HG02870 (cell line): Measurements from ENCODE around the gene RHBDL1.

ENCODE experiments used
- ATAC-seq: cut with Tn5 transposase; IDR thresholded peaks from one replicate; pipeline ENCODE4 v1.9.1; 2021; ENCODE audit warnings: mild to moderate bottlenecking, moderate library complexity; ENCODE audit not compliant: unreplicated experiment

Gene RHBDL1

DNA sequence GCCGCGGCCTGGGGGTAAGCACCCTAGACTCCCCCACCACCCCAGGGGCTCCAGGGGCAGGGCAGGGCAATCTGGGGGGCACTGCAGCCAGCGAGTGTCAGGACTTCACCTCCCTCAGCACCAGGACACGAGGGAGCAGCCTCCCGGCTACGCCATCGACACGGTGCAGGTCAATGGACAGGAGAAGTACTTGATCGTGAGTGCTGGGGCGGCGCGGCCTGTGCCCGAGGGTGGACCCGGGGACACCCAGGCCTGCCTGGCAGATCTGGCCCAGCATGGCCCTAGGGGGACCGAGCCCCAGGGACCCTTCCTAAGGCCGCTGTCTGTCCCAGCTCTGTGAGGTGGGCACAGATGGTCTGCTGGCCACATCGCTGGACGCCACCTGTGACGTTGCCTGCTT lies 3.1 kb upstream of the RHBDL1 start:
- ATAC-seq = no peak

DNA sequence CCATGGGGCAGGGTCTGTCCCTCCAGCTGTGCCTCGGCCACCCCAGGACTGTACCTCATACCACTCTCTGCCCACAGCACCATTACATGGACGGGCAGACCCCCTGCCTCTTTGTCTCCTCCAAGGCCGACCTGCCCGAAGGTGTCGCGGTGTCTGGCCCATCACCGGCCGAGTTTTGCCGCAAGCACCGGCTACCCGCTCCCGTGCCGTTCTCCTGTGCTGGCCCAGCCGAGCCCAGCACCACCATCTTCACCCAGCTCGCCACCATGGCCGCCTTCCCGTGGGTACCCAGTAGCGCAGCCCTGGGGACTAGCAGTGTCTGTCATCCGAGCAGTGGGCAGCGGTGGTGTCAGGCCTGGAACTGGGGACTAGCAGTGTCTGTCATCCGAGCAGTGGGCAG lies 2.6 kb upstream of the RHBDL1 start:
- ATAC-seq = no peak

DNA sequence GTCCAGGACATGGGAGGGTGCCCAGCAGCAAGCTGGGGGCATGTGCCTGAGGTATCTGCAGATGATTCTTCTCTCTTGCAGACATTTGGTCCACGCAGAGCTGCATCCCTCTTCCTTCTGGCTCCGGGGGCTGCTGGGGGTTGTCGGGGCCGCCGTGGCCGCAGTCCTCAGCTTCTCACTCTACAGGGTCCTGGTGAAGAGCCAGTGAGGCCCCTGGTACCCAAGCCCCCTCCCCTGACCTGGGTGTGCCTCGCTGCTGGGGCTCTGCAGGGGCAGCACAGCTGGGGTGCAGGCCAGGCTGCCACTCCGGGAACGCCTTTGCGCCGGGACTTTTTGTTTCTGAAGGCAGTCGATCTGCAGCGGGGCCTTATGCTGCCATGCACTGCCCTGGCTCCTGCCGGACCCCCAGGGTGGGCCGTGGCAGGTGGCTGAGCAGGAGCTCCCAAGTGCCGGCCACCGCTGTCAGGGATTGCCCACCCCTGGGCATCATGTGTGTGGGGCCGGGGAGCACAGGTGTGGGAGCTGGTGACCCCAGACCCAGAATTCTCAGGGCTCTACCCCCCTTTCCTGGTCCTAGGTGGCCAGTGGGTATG lies 2.0 kb upstream of the RHBDL1 start:
- no peak for ATAC-seq

DNA sequence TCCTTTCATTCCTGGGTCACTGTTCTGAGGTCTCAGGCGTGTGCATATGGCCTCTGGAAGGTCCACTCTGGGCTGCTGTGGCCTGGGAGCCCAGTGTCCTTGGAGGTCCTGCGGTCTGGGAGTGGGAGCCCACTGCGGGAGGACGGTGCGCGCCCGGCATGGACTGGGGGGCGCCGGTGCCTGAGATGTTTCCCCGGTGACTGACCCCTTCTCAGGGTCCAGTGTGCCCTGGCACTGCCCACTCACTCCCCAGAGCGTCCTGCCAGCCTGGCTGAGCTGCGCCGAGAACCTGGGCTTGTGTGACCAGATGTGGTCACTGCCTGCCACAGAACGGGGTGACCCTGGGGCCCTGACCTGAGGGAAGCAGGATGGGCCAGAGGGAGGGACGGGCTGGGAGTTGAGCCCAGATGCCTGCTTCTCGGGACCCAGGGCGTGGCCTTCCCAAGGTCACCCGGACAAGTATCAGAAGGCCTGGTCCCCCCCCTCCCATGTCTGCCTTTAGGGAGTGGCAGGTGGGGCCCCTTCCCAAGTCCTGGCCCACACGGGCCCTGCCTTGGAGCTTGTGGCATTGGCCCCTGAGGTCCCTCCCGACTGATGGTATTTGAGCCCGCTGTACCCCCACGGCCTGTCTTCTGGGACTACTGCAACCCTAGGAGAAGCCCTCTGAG lies 1.1 kb upstream of the RHBDL1 start:
- no peak for ATAC-seq

DNA sequence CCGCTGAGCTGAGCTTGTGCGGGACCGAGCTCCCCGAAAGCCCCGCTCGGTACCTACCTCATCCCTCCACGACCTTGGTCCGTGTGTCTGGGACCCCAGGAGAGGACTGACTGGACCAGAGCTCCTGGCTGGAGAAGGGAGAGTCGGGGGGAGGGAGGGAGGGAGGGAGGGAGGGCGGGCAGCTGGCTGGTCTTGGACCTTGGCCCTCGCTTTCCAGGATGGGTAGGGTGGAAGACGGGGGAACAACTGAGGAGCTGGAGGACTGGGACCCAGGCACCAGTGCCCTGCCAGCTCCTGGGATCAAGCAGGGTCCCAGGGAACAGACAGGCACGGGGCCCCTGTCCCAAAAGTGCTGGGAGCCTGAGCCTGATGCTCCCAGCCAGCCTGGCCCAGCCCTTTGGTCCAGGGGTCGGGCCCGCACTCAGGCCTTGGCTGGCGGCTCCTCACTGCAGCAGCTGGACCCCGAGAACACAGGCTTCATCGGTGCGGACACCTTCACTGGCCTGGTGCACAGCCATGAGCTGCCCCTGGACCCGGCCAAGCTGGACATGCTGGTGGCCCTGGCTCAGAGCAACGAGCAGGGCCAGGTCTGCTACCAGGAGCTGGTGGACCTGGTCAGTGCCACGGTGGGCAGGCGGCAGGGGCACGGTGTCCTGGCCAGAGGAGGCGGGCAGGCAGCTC lies 553 bp downstream of the RHBDL1 start:
- no peak for ATAC-seq

DNA sequence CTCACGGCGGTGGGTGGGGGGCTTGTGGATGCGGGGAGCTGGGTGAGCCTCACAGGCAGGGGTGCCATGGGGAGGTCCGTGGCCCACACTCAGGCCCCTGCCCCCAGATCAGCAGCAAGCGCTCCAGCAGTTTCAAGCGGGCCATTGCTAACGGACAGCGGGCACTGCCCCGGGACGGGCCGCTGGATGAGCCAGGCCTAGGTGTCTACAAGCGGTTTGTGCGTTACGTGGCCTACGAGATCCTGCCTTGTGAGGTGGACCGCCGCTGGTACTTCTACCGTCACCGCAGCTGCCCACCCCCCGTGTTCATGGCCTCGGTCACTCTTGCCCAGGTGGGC lies 1.1 kb downstream of the RHBDL1 start:
- no peak for ATAC-seq

DNA sequence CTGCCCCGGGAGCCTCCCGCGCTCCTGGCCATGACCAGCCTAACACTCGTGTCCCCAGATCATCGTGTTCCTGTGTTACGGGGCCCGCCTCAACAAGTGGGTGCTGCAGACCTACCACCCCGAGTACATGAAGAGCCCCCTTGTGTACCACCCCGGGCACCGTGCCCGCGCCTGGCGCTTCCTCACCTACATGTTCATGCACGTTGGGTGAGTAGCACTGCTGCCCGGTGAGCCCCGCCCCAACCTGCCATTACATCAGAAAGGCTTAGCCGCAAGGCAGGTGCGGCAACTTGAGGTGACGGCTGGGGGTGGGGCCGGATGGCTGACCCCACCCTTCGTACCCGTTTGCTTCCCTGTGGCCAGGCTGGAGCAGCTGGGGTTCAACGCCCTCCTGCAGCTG lies 1.4 kb downstream of the RHBDL1 start:
- no peak for ATAC-seq

DNA sequence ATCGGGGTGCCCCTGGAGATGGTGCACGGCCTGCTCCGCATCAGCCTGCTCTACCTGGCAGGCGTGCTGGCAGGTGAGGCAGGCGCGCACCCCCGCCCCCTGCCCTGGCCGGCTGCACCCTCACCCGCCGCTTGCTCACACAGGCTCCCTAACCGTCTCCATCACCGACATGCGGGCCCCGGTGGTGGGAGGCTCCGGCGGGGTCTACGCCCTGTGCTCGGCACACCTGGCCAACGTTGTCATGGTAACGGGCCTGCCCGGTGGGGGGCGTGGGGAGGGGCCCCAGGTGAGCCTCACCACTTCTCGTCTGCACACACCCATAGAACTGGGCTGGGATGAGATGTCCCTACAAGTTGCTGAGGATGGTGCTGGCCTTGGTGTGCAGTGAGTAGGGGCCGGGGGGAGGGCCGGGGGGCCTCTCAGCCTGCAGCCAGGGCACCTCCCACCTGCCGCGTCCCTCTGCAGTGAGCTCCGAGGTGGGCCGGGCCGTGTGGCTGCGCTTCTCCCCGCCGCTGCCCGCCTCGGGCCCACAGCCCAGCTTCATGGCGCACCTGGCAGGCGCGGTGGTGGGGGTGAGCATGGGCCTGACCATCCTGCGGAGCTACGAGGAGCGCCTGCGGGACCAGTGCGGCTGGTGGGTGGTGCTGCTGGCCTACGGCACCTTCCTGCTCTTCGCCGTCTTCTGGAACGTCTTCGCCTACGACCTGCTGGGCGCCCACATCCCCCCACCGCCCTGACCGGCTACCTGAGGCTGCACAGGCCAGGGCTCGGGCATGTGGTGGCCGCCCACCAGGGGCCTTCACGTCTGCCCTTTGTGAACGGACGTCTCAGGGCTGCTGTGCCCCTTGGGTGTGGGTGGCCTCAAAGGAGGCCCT lies 2.1 kb downstream of the RHBDL1 start:
- ATAC-seq = no peak

DNA sequence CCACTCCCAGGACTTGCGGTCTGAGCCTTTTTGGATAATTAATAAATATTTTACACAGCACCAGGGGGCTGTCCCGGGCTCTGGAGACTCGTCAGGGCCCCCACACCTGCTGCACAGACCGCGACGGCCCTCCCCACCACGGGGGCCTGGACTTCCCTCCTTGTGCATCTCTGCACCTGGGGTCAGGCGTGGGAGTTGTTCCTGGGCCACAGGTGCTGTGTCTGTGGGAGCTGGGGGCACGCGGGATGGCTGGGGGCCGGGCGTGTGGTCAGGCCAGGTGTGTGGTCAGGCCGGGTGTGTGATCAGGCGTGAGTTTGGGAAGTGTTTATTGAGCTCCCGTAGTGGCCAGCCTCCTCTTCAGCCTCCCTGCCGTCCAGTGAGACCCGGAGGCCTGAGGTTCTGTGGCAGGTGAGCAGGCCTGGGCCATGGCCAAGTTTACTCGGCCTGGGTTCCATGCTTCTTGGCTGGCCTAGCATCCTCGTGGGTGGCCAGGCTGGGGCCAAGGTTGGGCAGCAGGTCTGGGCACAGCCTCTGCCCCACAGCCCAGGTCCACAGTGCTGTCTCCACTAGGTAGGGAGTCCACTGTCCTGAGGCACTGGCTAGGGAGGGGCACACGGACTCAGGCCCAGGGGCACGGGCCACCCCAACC lies 2.9 kb downstream of the RHBDL1 start:
- no peak for ATAC-seq

DNA sequence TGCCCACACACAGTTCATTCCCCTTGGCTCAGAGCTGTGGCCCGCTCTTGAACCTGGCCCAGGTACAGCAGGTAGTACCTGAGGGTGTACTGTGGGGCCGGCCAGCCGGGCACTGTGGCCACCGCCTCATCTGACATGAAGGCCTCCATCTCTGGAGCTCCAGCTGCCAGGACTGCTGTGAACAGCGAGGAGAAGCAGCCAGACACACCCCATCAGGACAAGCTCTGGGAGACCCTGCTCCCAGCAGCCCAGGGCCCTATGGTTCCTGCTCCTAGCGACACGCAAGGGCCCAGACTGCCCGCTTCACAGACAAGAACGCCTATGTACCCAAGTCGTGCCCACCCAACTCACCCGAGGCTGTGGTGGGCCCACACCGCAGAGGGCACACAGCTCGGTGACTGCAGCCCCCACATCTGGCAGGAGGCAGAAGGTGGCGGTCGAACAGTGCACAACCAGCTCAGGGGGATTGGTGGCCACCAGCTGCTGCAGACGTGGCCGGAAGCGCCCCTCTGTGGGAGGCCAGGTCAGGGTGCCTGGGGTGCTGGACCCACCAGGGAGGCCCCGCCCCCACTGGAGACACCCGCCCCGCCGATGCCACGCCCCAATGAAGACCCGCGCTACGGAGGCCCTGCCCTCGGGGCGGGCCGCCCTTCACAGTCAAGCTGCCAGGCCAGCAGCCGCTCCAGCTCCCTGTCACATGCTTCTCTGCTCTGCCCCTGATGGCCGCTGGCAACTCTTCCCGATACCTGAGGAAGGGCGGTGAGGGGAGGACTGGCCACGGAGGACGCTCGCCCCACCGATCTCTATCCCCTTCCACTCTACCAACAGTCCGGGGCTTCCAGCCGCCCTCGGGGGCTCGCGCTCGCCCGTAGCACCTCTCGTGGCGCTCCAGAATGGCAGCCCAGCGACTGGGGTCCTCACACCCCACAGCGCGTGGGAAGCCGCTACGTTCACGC lies 3.7 kb downstream of the RHBDL1 start:
- ATAC-seq = no peak

DNA sequence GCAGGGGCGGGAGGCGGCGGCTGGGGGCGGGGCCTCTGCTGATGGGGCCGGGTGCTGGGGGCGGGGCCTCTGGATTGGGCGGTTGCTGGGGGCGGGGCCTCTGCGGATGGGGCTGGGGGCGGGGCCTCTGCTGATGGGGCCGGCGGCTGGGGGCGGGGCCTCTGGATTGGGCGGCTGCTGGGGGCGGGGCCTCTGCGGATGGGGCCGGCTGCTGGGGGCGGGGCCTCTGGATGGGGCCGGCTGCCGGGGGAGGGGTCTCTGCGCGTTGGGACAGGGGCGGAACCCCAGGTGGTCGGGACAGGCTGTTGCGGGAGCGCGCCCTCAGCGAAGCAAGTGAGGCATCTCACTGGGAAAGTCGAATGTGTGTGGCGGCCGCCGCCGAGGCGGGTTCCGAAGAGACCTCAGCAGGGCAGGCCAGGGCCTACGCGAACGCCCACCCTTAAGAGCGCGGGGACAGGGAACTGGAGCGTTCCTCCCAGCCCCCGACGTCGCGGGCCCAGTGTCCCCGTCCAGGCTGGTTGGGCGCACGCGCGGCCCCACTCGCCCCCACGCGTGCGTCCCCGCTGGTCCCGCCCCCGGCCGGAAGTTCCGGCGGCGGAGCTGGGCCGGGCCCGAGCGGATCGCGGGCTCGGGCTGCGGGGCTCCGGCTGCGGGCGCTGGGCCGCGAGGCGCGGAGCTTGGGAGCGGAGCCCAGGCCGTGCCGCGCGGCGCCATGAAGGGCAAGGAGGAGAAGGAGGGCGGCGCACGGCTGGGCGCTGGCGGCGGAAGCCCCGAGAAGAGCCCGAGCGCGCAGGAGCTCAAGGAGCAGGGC lies 4.5 kb downstream of the RHBDL1 start, which contains the start of gene STUB1:
STUB1 (plus strand) TSS at position 597 of the 811 bp plus-strand sequence; CDS start at position 713, 116 bp downstream.
- ATAC-seq = peak; percentile 46

DNA sequence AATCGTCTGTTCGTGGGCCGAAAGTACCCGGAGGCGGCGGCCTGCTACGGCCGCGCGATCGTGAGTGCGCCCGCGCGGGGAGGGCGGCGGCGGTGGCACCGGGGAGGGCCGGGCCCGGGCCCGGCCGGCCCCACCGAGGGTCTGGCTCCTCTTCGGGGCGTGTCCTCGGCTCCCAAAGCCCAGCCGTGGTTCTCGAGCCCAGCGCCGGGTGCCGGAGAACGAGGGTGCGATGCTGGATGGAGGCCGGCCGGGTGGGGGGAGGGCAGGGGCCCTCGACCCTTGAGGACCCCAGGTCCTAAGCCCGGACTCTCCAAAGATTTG lies 5.1 kb downstream of the RHBDL1 start:
- no peak for ATAC-seq

DNA sequence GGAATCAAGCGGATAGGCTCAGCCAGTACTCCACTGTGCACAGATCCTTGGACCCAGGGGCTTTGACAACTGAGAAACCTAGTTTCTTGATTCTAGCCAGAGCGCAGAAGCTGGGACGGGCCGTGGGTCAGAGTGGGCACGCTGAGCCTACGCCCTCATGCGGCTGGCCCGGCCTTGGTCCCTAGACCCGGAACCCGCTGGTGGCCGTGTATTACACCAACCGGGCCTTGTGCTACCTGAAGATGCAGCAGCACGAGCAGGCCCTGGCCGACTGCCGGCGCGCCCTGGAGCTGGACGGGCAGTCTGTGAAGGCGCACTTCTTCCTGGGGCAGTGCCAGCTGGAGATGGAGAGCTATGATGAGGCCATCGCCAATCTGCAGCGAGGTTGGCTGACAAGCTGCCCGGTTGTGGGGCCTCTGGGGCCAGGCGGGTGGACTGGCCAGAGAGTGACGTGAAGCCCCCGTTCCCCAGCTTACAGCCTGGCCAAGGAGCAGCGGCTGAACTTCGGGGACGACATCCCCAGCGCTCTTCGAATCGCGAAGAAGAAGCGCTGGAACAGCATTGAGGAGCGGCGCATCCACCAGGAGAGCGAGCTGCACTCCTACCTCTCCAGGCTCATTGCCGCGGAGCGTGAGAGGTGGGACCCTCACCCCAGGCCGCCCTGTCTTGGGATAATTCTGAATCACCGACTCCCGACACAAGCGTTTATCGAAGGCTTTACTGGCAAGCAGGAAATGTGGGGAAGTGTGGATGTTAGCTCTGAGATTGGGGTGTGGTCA lies 5.7 kb downstream of the RHBDL1 start:
- ATAC-seq = no peak

DNA sequence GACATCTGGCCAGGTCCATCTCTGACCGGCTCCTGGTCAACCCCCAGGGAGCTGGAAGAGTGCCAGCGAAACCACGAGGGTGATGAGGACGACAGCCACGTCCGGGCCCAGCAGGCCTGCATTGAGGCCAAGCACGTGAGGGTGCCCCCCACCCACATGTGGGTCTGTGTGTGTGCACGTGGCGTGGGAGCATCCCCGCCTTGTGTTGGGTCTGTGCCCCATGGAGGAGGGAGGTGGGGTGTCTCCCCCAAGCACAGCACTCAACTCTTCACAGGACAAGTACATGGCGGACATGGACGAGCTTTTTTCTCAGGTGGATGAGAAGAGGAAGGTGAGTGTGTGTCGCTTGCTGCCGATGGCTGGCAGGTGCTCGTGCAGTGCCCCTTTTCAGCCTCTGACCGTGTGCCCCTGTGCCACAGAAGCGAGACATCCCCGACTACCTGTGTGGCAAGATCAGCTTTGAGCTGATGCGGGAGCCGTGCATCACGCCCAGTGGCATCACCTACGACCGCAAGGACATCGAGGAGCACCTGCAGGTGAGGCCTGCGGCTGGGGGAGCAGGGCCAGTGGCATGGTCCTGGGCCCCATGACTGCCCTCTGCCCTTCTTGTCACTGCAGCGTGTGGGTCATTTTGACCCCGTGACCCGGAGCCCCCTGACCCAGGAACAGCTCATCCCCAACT lies 6.4 kb downstream of the RHBDL1 start:
- ATAC-seq = no peak

DNA sequence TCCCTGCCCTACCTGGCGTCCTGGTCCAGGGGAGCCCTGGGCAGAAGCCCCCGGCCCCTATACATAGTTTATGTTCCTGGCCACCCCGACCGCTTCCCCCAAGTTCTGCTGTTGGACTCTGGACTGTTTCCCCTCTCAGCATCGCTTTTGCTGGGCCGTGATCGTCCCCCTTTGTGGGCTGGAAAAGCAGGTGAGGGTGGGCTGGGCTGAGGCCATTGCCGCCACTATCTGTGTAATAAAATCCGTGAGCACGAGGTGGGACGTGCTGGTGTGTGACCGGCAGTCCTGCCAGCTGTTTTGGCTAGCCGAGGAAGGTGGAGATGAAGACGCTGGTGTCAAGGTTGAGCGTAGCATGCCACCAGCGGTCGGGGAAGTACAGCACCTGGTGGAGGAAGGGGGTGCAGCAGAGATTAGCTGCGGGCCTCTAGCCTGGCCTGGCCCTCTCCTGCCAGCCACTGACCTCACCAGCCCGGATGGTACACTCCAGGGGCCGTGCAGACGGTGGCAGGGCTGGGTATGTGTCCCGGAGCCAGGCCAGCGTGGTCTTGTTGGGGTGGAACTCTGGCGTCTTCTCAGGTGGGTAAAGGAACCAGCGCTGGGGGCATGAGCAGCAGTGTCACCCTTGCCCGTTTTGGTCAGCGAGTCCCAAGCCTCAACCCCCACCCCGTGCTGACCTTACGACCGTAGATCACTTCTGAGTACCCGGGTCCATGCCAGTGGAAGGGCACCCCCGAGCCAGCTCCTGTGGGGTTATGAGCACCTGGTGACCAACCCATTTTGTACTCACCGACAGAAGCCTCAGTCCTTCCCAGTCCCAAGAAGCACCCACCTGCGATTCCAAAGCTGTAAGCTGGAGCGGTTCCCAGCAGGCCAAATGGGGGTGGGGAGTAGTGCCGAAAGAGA lies 7.3 kb downstream of the RHBDL1 start:
- ATAC-seq = no peak

DNA sequence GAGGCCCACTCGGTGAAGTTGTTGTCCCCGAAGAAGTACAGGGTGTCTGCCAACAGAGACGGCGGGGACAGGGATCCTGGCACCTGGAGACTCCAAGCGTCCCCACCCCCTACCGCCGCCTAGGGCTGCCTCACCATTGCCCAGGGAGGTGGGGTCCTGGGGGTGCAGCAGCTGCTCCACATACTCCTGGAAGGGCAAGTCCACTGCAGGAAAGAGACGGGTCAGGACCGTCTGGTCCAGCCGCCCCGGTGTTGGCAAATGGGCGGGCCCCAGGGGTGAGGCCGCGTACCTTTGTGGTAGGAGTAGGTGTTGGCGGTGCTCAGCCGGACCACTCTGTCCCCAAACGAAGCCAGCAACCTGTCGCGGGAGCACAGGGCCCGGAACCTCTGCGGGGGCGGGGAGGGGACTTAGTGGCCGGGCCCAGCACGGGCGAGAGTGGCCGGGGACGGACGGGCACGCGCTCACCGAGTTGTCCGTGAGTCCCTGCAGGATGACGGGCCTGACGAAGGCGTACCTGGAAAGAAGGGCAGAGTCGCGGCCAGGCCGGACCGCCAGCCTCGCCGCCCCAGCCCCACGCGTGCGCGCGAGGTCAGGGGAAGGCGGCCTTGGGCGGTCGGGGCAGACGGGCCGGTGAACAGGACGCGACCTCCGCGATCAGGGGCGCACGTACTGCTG lies 8.1 kb downstream of the RHBDL1 start:
- ATAC-seq = no peak
